Subcutaneous abdominal adipose tissue (tissue), 5 donors: ENCODE results near the gene HRCT1.
"Not testable (repeated sequence)": the region's sequence is repeated elsewhere in the genome, so short reads cannot be mapped to it uniquely, and the experiment has no call there.

Experiments used
- H3K27ac ChIP-seq: one replicate; pipeline ENCODE4 v1.7.0; 2013; ENCODE audit warnings: low read depth, mild to moderate bottlenecking, inconsistent platforms, low read length, moderate library complexity
- H3K27me3 ChIP-seq, 5 donors: one replicate each; pipeline ENCODE4 v1.7.0; 2013; ENCODE audit warnings: low read length in 5 of 5, inconsistent platforms in 1 of 5; ENCODE audit not compliant: control insufficient read depth in 5 of 5, insufficient read depth in 4 of 5
- H3K36me3 ChIP-seq, 5 donors: one replicate each; pipeline ENCODE4 v1.7.0; 2013; ENCODE audit warnings: low read length in 5 of 5; ENCODE audit not compliant: control insufficient read depth in 5 of 5, insufficient read depth in 5 of 5
- H3K4me1 ChIP-seq, 5 donors: one replicate each; pipeline ENCODE4 v1.7.0; 2013; ENCODE audit warnings: low read length in 5 of 5, mild to moderate bottlenecking in 3 of 5, moderate library complexity in 1 of 5; ENCODE audit not compliant: control insufficient read depth in 5 of 5, insufficient read depth in 5 of 5
- H3K4me3 ChIP-seq, 5 donors: one replicate each; pipeline ENCODE4 v1.7.0; 2013; ENCODE audit warnings: low read length in 5 of 5, low read depth in 1 of 5
- H3K9ac ChIP-seq, 5 donors: one replicate each; pipeline ENCODE4 v1.7.0; 2013; ENCODE audit warnings: low read length in 5 of 5, mild to moderate bottlenecking in 4 of 5, moderate library complexity in 3 of 5
- H3K9me3 ChIP-seq, 5 donors: one replicate each; pipeline ENCODE4 v1.7.0; 2013; ENCODE audit warnings: low read length in 5 of 5; ENCODE audit not compliant: control insufficient read depth in 5 of 5
- donor health status: healthy.
- donor health status: healthy.
- donor health status: healthy.
- donor health status: healthy.
- donor health status: healthy.

HRCT1 gene

GRCh38 chr9:35864695-35865255 is 41.2 kb upstream of the HRCT1 start:
- Histone ChIP-seq H3K4me1 (peaks cover 0 to 6% (median 0%) of the 10 kb centered on the region in 5 donors), H3K9ac (no peak overlapping the region), H3K27me3 (peaks cover 11 to 71% (median 48%) of the 10 kb centered on the region in 5 donors), H3K27ac (no peak overlapping the region), H3K9me3 (no peaks in the 10 kb centered on the region), H3K36me3 (no peaks in the 10 kb centered on the region), H3K4me3 (no peak overlapping the region)

DNA sequence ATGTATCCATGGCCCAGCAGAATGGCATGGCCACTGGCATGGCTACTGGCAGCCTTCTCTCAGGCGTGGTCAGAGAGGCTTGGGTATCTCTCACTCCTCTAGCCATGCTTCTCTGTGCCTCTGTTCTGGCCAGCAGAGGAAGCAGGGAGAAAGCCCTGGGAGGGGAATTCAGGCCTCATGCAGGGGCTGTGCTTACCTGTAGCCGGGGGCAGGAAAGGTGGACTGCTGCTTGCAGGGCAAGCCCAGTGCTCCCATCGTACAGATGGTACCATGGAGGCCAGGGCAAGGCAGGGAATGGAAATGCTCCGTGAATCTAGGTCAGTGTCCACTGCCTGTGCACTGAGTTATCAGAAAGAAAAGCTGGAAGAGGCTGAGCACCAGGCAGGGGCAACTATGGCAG is 38.5 kb upstream of the HRCT1 start:
- H3K27me3 ChIP-seq, result peaks cover 11 to 54% (median 36%) of the 10 kb centered on the region in 5 donors
- H3K27ac ChIP-seq, result no peak overlapping the region
- H3K4me3 ChIP-seq, result no peak overlapping the region
- H3K36me3 ChIP-seq, result no peaks in the 10 kb centered on the region
- no peak overlapping the region for H3K9ac ChIP-seq
- no peaks in the 10 kb centered on the region for H3K4me1 ChIP-seq
- no peaks in the 10 kb centered on the region for H3K9me3 ChIP-seq

DNA sequence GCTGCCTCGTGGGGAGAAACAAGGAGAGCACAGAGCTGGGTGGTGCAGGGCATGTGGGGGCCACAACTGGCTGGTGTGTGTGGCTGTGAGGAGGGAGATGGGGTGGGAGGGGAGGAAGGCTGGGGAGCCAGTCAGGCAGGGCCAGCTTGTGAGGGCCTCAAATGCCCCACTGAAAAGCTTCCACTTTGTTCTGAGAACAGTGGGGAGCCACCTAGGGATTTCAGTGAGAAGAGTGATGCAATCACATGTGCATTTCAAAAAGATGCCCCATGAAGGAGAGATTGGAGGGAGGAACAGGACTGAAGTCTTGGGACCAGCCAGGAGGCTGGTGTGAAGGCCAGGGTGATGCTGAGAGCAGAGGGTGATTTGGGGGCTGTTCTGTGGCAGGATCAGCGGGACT is 37.1 kb upstream of the HRCT1 start:
- no peak overlapping the region for H3K27ac ChIP-seq
- no peak overlapping the region for H3K4me3 ChIP-seq
- no peaks in the 10 kb centered on the region for H3K9me3 ChIP-seq
- H3K9ac ChIP-seq, result no peak overlapping the region
- no peaks in the 10 kb centered on the region for H3K36me3 ChIP-seq
- no peaks in the 10 kb centered on the region for H3K4me1 ChIP-seq
- peaks cover 5 to 43% (median 28%) of the 10 kb centered on the region in 5 donors for H3K27me3 ChIP-seq

- Histone ChIP-seq H3K9me3 (no peaks in the 10 kb centered on the region), H3K4me1 (no peaks in the 10 kb centered on the region), H3K9ac (no peak overlapping the region), H3K36me3 (no peaks in the 10 kb centered on the region), H3K27me3 (peaks cover 5 to 36% (median 21%) of the 10 kb centered on the region in 5 donors), H3K4me3 (no peak overlapping the region), H3K27ac (no peak overlapping the region)
These were observed 36.3 kb upstream of the HRCT1 start for GRCh38 chr9:35869621-35870216.

DNA sequence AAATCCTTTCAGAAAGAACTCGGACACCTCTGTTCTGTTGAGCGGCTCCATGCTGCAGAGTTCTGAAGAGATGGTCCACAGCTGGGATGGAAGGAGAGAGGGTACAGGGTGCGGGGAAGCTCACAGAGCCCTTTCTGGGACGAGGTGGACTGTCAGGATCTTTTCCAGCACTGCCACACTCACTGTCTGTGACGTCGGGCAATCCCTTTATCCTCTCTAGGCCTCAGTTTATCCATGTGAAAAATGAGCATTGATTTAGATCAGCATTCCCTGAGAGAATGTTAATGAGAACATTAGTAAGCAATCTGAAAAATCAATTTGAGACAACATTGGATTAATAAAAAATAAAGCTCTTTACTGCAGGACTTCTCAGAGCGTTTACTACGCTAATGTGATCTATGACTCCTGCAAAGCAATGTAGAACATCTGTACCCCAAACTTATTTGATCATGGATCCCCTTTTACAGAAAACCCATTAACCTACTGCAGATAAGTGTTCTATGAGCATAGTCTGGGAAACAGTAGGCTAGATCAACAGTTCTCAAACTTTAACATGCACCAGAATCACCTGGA is 35.6 kb upstream of the HRCT1 start, which contains the start of gene OR13J1:
Gene OR13J1, minus strand, starts transcription at position 51 of the 573 bp plus-strand sequence. Its CDS starts 0 bp downstream, at position 51.
- Histone ChIP-seq H3K36me3 (no peaks in the 10 kb centered on the region), H3K27me3 (peaks cover 0 to 31% (median 15%) of the 10 kb centered on the region in 5 donors), H3K4me3 (no peak within 1 kb of the TSS), H3K27ac (no peak within 1 kb of the TSS), H3K9me3 (no peaks in the 10 kb centered on the region), H3K4me1 (no peaks in the 10 kb centered on the region), H3K9ac (no peak within 1 kb of the TSS)

DNA sequence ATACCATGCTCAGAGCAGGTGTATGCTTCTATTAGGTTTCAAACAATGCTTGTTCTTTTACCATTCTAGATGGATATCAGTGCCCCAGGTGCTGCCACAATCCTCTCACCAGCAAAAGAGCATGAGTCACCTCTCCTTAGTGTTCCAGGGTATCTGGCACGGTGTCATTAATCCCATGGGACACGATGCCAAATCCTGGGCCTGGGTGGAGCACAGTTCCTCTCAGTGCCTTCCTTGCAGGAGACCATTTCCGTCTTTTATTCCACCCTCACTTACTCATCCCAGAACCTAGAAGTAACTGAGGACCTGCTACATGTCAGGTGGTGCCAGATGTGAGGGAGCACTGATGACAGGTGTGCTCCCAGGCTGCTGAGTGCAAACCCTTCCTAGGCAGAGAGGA is 34.5 kb upstream of the HRCT1 start:
- no peak overlapping the region for H3K27ac ChIP-seq

DNA sequence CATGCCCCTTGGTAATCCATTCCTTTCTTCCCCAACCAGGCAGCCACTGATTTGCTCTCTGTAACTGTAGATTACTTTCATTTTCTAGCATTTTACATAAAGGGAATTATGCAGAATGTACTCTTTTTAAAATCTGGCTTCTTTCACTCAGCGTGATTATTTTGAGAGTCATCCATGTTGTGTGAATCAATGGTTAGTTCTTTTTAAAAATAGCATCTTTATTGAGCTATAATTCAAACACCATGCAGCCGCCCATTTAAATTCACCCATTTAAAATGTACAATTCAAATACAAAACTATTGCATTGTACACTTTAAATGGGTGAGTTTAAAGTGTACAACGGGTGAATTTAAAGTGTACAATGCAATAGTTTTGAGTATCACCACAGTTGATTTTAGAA is 33.5 kb upstream of the HRCT1 start:
- Histone ChIP-seq H3K4me1 (no peaks in the 10 kb centered on the region), H3K27me3 (peaks cover 0 to 27% (median 12%) of the 10 kb centered on the region in 5 donors), H3K9me3 (peaks cover 0 to 9% (median 5%) of the 10 kb centered on the region in 5 donors), H3K36me3 (no peaks in the 10 kb centered on the region), H3K9ac (no peak overlapping the region), H3K27ac (no peak overlapping the region), H3K4me3 (no peak overlapping the region)

More for the DNA sequence above, 34.5 kb upstream of the HRCT1 start:
- H3K27me3 ChIP-seq, result peaks cover 0 to 31% (median 15%) of the 10 kb centered on the region in 5 donors
- H3K9me3 ChIP-seq, result no peaks in the 10 kb centered on the region
- H3K4me1 ChIP-seq, result no peaks in the 10 kb centered on the region
- H3K4me3 ChIP-seq, result no peak overlapping the region
- H3K9ac ChIP-seq, result no peak overlapping the region
- no peaks in the 10 kb centered on the region for H3K36me3 ChIP-seq

DNA sequence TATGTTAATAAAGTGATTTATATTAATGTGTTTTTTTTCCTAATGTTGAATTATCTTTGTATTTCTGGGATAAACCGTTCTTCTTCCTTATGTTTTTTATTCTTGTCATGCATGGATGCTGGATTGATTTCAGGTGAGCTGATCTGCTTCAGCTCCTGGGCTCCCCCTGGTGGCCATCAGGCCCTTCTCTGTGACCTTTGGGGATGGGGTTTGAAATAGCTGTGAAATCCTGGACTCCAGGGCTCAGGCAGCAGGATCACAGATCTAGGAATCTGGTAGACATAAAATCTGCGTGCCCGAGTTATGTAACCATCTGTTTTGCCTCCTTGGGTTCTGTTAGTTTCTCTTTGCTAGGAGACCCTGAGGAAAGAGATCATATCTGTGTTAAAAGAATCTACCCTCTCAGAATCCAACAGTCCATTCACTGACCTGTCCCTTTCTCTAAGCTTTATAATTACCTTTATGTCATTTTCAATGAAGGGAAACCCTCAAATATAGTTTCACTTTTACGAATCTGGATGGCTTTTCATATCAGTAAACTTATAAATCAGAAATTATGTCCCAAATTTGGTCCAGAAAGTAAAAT is 23.6 kb upstream of the HRCT1 start:
- Histone ChIP-seq H3K4me3 (no peak overlapping the region), H3K27ac (no peak overlapping the region), H3K9me3 (peaks cover 0 to 6% (median 2%) of the 10 kb centered on the region in 5 donors), H3K27me3 (no peaks in the 10 kb centered on the region), H3K36me3 (no peaks in the 10 kb centered on the region), H3K9ac (peak overlapping the region in 1 of 5 donors; percentile 7), H3K4me1 (peaks cover 0 to 4% (median 3%) of the 10 kb centered on the region in 5 donors)

DNA sequence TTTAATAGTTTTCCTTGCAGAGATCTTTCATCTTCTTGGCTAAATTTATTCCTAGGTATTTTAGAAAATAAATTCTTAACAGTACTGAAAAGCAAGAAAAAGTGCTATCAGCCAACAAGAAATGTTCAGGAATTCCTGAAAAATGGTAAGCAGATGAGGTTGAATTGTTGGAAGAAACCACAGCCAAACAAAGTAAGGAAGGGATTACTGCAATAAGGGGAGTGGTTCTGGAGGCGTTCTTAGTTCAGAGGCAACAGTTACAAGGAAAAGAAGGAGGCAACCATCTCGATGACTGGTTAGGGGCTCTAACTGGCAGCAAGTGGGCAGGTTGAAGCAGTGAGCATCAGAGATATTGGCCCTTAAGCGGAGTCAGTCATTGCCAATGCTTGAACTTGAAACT is 23.0 kb upstream of the HRCT1 start:
- H3K9me3 ChIP-seq, result no peaks in the 10 kb centered on the region
- H3K36me3 ChIP-seq, result no peaks in the 10 kb centered on the region
- H3K27me3 ChIP-seq, result no peaks in the 10 kb centered on the region
- no peak overlapping the region for H3K4me3 ChIP-seq
- no peak overlapping the region for H3K27ac ChIP-seq
- H3K4me1 ChIP-seq, result peaks cover 0 to 4% (median 3%) of the 10 kb centered on the region in 5 donors
- no peak overlapping the region for H3K9ac ChIP-seq

- not testable (repeated sequence) for H3K9ac ChIP-seq, H3K9me3 ChIP-seq, H3K4me1 ChIP-seq, H3K27me3 ChIP-seq, H3K36me3 ChIP-seq, H3K27ac ChIP-seq, H3K4me3 ChIP-seq
These were observed 21.1 kb upstream of the HRCT1 start for GRCh38 chr9:35884908-35885307.
